HuH-7.5 (cell line): ENCODE results near the gene AFF1.
A peak's percentile ranks its signal among the peaks of the same experiment; 100 is the strongest.

Experiments used
- DNase-seq: peaks from one replicate; pipeline ENCODE4 v3.0.0; 2011; ENCODE audit warnings: low spot score

Gene AFF1

DNA sequence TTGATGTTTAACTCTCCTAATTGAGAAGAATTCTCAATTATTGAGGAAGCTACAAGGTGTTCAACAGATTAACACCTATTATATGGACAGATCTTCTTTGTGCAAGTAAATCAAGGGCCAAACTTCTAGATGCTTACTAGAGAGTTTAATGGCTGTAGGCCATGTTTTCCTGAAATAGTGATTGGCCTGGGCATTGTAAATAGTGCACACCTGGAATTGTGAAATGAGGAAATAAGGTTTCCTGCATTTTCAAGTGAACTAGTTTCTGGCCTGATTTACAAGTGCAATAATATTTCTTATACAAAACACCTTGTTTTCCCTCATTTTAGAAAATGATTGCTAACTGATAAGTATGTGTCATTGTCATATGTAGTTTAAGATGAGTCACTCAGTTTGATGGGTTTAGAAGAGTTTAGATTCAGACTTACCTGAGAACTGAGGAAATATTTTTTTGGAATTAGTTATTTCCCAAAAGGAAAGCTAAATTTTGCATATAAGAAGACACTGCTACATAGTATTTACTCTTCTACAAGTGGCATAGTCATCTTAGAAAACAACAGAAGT, 21.2 kb downstream of the AFF1 start:
- DNase-seq = no peak

DNA sequence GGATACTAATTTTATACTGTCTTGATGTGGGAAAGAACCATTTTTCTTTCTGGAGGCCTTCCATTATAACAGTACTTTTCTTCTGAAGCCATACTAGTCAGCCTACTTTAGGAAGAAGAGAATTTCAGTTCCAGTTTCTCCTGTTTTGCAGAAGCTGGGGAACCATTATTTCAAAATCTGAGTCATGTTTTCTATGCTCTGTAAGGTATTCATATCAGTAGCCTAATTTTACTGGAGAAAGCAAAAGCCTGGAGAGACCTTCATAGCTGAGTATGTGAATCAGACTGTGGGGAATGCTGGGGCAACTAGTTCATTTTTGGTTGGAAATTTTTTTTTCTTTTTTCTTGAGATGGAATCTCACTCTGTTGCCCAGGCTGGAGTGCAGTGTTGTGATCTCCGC, 22.4 kb downstream of the AFF1 start:
- DNase-seq = no peak

DNA sequence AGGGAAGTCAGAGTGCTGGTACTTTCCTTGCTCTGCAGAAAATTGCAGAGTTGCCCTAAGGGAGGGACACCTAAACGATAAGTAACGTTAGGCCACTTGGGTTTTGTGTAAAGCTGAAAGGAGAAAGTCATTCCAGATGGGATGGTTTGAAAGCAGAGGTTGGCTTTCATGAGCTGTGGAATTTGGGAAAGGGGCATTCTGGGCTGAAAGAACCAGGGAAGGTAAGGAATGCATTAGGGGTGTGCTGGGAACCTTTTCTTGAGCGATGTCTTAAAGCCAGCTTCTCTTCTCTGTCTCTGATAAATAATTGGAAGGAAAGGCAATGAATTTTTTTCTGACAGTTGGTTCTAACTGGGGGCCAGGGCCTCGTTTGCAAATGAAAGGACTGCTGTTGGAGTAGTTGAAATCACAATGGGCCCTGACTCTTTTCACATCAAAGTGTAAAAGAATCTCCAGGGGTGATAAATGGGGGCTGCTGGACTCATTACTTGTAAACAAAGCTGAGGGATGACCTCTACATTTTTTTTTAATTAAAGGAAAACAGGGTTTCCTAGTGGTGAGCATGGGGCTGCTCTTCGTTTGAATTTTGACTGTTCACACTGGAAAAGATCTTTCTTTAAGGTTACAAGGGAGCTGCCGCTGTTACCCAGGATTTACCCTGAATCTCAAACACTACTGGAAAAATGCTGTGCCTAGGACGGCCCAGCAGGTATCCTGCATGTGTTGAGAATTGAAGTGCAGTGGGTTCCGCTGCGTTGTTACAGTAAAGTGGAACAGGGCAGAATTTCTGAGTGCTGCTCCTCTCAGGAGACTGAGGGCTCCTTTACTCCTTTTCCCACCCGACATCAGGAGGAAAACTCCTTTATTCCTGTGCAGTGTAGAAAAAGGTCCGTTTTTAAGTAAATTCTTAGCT, 25.0 kb downstream of the AFF1 start:
- DNase-seq = no peak

DNA sequence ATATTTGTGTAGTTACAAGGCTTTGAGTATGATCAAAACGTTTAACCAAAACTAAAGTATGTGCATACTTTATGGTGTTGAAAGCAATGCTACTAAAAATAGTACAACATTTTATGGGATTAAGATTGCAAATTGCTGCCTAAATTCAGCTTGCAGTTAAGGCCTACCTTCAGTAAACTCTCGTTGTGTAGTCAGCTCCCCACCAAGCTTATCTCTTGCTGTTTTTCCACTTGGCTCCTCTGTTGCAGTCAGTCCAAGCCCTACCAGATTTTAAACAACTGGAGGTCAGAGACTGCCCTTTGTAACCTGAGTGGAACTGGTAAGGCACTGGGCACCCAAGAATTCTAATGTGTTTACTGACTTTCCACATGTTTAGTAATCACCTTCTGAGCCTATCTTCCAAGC, 25.7 kb downstream of the AFF1 start:
- peak; percentile 19 for DNase-seq

DNA sequence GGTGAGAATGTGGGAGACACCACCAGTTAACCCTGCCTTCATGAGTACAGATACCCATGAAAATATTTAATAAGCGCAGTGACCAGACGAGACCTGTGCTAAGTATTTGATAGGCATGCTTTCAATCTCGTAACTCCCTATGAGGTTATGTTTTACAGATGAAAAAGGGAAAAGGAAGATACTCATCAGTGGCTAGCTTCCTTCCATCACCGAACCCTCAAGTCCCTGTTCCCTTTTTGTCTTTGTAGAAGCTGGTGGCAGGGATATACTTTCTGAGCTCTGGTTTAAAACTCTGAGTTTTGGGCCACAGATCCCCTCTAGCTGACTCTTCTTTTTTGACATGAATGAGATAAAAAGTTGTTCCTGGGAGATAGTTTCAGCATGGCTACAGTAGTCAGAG, 26.3 kb downstream of the AFF1 start:
- DNase-seq = no peak

DNA sequence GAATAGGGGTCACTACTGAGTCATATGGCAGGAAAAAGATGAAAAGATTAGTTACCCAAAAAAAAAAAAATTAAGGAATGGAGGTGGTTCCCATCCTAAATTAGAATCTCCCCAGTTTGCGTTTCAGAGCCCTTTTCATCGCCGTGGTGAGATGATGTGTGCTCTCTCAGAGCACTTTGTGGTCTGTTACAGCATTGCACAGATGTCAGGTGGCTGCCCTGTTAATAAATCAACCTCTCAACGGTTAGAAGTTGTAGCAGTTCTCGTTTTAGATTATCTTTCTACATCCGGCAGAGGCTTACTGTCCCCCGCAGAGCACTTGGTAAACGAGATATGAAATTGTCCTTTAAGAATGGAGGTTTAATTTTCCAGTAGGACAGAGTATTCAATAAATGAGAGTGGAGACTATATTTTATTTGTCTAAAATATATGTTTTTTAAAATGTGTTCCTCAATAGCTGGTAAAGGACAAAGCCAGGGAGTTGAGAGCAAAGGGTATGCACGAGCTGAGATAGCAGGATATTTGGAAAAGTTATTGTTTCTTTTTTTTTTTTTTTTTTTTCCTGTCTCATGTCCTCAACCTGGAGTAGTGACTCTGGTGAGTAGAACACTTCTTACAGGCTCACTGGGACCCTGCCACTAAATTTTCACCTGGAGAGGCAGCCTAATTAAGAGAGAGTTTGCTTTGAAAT, 26.9 kb downstream of the AFF1 start:
- DNase-seq = no peak

DNA sequence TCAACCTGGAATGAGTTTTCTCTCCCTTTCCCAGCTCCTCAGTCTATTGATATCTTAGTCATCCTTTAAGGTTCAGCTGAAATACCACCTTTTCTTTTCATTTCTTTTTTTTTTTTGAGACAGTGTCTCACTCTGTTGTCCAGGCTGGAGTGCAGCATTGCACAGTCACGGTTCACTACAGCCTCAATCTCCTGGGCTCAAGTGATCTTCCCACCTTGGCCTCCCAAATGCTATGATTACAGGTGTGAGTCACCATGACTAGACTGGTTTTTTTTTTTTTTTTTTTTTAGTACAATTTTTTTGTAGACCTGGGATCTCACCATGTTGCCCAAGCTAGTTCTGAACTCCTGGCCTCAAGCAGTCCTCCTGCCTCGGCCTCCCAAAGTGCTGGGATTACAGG, 28.9 kb downstream of the AFF1 start:
- no peak for DNase-seq

GRCh38 chr4:86965019-86965976, 30.5 kb downstream of the AFF1 start:
- DNase-seq = no peak

GRCh38 chr4:86967073-86967472, 32.3 kb downstream of the AFF1 start:
- DNase-seq = no peak

- no peak for DNase-seq
Observed at GRCh38 chr4:86967798-86968197, 33.0 kb downstream of the AFF1 start.

- no peak for DNase-seq
Observed at GRCh38 chr4:86968547-86968946, 33.7 kb downstream of the AFF1 start.

DNA sequence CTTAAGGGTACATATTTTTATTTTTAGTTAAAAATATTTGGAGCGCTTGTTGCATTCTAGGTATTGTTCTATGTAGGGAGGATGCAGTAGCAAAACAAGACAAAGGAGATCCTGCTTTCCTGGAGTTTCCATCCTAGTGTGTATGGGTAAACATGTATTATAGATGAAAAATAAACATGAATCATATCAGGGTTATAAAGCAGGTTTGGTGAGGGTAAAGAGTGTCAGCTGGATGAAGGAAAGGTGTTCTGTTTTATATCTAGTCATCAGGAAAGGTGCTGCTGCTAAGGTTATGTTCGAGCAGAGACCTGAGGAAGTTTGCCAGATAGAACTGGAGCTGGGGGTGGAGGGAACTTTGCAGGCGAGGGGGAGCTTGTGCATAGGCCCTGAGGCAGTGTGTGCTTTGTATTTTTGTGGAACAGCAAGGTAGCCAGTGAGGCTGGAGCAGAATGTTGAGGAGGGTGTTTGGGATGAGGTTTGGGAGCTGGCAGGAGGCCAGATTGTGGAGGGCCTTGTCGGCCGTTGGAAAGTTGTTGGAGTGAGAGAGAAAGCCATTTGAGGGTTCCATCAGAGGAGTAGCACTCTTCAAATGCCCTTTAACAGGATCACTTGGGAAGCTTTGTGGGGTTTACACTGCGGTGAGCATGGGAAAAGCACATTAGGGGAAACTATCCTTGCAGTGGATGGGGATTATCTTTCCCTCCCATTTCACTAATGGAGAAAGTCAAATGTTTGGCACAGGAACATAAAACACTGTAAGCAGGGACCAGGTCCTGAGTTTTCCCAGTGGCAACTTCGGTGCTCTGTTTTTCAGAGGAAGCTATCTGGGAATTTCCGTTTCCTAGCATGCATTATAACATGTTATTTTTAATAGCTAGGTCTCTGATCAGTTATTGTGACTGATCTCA, 35.9 kb downstream of the AFF1 start:
- no peak for DNase-seq

DNA sequence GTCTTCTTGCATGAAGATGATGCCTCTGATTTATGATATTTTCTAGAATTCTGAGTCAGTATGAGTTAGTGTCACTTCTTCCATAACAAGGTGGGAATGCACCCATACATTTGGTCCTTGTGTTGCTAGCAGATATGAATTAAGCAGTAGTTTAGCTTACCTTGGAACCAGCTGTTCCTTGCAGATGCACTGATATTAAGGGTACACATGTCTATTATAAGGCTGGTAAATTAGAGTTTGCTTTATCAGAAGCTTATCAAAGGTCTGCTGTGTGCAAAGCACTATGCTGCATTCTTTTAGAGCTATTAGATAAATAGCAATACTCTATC, 36.5 kb downstream of the AFF1 start:
- DNase-seq = no peak

DNA sequence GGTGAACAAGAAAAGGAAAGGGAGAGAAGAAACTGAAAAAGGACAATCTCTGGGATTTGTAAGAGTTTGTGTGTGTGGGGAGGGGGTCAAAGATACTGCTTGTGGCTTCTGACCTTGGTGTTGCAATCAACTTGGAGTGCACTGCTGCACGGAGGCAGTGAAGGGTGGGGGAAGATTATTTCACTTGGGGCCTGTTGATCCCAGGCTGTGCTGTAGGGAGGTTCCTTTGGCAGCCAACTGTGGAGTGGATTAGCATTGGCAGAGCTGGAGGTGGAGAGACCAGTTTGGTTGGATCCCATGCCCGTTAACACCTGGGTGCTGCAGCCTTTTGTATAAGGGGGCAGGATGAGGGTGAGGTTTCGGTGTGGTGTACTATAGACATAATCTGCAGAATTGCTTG, 38.2 kb downstream of the AFF1 start:
- DNase-seq = peak; percentile 18

DNA sequence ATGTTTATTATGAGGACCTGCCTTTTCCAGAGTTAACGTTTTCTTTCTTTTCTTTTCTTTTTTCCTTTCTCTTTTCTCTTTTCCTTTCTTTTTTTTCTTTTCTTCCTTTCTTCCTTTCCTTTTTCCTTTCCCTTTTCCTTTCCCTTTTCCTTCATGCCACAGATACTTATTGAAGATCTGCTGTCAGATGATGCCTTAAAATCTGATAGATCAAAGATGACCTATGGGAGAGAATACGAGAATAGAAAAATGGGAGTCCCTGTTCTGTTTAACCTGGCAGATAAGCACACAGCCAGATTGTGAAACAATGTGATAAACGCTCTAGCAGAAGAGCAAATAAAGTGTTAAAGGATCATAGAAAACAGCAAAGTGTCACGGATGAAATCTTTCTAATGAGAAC, 38.9 kb downstream of the AFF1 start:
- DNase-seq = peak; percentile 17

DNA sequence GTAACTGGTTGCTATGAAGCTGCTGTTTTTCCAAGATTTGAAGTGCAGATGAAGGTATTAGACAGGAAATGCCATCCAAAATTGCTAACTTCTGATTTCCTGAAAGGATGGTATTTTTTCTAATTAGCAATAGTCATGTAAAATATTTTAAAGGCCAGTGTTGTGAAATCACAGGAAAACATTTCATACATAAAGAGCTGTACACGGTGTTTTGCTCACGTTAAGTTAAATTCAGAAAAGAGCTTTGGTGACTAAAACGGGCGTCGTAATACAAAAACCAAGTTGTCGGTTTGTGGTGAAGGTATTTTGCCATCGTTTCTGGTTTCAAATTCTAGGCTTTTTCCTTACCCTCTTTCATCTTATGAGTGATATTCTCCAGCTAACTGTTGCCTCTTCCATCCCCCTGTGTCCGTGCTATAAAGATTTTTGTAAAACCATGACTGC, 39.8 kb downstream of the AFF1 start:
- DNase-seq = no peak

DNA sequence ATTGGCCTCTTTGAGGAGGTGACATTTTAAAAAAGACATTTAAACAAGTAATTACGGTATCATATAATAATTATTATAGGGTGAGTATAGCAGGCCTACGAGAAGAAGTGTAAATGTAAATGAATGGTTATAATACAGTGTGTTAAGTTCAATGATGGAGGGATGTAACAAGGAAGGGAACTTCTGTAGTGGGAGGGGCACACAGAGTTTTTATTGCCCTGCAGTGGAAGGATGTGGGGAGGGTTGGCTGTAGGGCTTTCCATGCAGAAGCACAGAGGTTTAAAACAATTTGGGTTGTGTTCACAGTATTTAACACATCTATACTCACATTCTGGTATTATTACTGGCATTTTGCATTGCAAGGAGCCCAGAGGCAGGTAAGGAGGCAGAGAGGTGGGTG, 41.1 kb downstream of the AFF1 start:
- DNase-seq = no peak

DNA sequence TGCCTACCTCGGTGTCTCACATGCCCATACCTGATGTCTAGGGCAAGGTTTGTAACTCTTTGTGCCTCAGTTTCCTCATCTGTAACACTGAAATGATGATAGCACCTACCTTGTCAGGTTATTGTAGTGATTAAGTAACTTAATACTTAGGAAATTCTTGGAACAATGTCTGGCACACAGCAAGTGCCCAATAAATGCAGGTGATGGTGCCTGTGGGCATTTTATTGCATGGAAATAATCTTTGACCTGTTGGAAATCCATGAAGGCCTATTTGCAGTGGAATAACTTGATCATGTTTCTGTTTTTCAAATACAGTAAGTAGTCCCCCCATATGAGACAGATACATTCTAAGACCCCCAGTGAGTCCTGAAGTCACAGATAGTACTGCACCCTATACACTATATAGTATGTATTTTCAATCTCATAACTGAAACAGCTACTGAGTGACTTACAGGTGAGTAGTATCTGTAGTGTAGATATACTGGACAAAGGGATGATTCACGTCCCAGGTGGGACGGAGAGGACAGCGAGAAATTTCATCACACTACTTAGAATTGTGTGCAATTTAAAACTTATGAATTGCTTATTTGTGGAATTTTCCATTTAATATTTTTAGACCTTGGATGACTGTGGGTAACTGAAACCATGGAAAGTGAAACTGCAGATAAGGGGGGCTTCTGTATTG, 42.1 kb downstream of the AFF1 start:
- no peak for DNase-seq

GRCh38 chr4:86977621-86978184, 42.9 kb downstream of the AFF1 start:
- no peak for DNase-seq

DNA sequence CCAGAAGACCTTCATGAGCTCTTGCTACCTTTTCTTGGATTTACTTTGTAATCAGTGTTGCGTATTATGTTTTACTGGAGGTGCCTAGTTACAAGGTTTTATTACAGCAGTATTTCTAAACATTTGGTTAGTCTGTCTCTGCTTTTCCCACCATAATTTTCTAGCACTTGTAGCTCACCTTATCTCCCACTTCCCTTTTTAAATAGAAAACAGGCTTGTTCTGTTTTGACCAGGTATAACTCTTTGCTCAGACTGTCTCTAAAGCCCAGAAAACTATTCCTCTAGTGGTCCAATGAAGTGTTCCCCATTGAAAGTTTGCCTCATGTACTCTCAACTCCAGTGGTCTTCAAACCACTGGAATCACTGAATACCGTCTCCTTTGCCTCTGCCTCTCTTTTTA, 43.9 kb downstream of the AFF1 start:
- DNase-seq = no peak
